ENCODE data around the gene SCML1.

DNA sequence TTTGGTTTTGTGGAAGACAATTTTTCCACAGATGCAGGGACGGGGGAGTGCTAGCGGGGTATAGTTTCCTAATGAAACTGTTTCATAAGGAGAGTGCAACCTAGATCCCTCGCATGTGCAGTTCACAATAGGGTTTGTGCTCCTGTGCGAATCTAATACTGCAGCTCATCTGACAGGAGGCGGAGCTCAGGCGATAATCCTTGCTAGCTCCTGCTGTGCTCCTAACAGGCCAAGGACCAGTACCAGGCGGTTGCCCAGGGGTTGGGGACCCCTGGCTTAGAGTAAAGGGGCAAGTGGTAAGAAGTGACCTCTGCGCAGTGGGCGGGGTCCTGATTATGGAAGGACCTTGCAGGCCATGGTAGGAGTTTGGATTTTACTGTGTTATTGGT, 3.8 kb downstream of the SCML1 start:
- TF ChIP-seq, protein P1, sequence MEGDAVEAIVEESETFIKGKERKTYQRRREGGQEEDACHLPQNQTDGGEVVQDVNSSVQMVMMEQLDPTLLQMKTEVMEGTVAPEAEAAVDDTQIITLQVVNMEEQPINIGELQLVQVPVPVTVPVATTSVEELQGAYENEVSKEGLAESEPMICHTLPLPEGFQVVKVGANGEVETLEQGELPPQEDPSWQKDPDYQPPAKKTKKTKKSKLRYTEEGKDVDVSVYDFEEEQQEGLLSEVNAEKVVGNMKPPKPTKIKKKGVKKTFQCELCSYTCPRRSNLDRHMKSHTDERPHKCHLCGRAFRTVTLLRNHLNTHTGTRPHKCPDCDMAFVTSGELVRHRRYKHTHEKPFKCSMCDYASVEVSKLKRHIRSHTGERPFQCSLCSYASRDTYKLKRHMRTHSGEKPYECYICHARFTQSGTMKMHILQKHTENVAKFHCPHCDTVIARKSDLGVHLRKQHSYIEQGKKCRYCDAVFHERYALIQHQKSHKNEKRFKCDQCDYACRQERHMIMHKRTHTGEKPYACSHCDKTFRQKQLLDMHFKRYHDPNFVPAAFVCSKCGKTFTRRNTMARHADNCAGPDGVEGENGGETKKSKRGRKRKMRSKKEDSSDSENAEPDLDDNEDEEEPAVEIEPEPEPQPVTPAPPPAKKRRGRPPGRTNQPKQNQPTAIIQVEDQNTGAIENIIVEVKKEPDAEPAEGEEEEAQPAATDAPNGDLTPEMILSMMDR (IDR thresholded peaks at IDR 0.05; ENCODE audit: low read depth, low read length, poor library complexity, severe bottlenecking), result no peak
- TF ChIP-seq EZH2phosphoT487 (IDR thresholded peaks at IDR 0.05; ENCODE audit: borderline replicate concordance, low read length), result no peak
